ENCODE results near the gene SPTLC1. TPM values are rescaled to one million over a fixed set of nuclear protein-coding genes. Genes with fewer than 3 reads are reported as not detected.

Gene SPTLC1
- total and polyA plus RNA-seq, 2 of the 13 experiments (the other 11 are each of a cell fraction or from before 2014, with no cell fraction given), result 56.2 to 72.5 TPM

DNA sequence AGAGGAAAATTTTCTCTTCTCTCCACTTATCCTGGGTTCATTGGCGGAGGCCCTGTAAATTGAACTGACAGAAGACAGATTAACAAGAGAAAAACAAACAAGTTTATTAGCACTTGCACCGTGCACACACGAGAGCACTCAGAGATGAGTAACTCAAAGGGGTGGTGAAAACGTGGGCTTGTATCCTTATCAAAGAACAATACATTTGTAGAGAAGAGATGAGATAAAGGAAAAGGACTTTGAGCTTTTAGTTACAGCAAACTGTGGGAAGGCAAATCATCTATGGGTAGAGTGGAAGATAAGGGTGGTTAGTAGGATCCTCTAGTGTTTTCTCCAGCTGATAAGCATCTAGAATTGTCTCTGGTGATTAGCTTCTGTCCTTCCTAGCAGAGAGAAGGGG, 120.8 kb downstream of the SPTLC1 start (continued):
- TF ChIP-seq, protein P1, sequence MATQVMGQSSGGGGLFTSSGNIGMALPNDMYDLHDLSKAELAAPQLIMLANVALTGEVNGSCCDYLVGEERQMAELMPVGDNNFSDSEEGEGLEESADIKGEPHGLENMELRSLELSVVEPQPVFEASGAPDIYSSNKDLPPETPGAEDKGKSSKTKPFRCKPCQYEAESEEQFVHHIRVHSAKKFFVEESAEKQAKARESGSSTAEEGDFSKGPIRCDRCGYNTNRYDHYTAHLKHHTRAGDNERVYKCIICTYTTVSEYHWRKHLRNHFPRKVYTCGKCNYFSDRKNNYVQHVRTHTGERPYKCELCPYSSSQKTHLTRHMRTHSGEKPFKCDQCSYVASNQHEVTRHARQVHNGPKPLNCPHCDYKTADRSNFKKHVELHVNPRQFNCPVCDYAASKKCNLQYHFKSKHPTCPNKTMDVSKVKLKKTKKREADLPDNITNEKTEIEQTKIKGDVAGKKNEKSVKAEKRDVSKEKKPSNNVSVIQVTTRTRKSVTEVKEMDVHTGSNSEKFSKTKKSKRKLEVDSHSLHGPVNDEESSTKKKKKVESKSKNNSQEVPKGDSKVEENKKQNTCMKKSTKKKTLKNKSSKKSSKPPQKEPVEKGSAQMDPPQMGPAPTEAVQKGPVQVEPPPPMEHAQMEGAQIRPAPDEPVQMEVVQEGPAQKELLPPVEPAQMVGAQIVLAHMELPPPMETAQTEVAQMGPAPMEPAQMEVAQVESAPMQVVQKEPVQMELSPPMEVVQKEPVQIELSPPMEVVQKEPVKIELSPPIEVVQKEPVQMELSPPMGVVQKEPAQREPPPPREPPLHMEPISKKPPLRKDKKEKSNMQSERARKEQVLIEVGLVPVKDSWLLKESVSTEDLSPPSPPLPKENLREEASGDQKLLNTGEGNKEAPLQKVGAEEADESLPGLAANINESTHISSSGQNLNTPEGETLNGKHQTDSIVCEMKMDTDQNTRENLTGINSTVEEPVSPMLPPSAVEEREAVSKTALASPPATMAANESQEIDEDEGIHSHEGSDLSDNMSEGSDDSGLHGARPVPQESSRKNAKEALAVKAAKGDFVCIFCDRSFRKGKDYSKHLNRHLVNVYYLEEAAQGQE (IDR thresholded peaks at IDR 0.05; ENCODE audit: borderline replicate concordance in 1 of 2, low read depth in 1 of 2, low read length in 2 of 2), result no peak
- no peak for TF ChIP-seq WIZ (CRISPR knock-in tag; IDR thresholded peaks at IDR 0.05)
- peak; percentile 49; the same call in 1 of the 2 replicates for TF ChIP-seq TBX3 (IDR thresholded peaks at IDR 0.05; ENCODE audit: borderline replicate concordance)
- peak; percentile 59; the same call in 1 of the 2 replicates for TF ChIP-seq ZNF691 (CRISPR knock-in tag; IDR thresholded peaks at IDR 0.05; ENCODE audit: borderline replicate concordance, low read depth)
- peak; percentile 69 for TF ChIP-seq HNF4A (CRISPR knock-in tag; IDR thresholded peaks at IDR 0.05)
- TF ChIP-seq BCL6 (CRISPR knock-in tag; IDR thresholded peaks at IDR 0.05), result 0 out of 2 replicates have a peak, but pooled peaks have one; percentile 11
- TF ChIP-seq ETV6 (CRISPR knock-in tag; conservative IDR thresholded peaks at IDR 0.05), result no peak
- TF ChIP-seq SAP130 (CRISPR knock-in tag; IDR thresholded peaks at IDR 0.05; ENCODE audit: low read depth), result no peak
- peak; percentile 67; the same call in 1 of the 2 replicates for TF ChIP-seq BHLHE40 (IDR thresholded peaks at IDR 0.05; ENCODE audit: low read length)
- TF ChIP-seq ZNF749 (CRISPR knock-in tag; IDR thresholded peaks at IDR 0.05; ENCODE audit: borderline replicate concordance), result no peak
- no peak for TF ChIP-seq FOXP1 (IDR thresholded peaks at IDR 0.05)
- peak; percentile 48; the same call in 1 of the 2 replicates for TF ChIP-seq FOXP1 (CRISPR knock-in tag; IDR thresholded peaks at IDR 0.05)
- TF ChIP-seq, protein P2, sequence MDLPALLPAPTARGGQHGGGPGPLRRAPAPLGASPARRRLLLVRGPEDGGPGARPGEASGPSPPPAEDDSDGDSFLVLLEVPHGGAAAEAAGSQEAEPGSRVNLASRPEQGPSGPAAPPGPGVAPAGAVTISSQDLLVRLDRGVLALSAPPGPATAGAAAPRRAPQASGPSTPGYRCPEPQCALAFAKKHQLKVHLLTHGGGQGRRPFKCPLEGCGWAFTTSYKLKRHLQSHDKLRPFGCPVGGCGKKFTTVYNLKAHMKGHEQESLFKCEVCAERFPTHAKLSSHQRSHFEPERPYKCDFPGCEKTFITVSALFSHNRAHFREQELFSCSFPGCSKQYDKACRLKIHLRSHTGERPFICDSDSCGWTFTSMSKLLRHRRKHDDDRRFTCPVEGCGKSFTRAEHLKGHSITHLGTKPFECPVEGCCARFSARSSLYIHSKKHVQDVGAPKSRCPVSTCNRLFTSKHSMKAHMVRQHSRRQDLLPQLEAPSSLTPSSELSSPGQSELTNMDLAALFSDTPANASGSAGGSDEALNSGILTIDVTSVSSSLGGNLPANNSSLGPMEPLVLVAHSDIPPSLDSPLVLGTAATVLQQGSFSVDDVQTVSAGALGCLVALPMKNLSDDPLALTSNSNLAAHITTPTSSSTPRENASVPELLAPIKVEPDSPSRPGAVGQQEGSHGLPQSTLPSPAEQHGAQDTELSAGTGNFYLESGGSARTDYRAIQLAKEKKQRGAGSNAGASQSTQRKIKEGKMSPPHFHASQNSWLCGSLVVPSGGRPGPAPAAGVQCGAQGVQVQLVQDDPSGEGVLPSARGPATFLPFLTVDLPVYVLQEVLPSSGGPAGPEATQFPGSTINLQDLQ (CRISPR knock-in tag; IDR thresholded peaks at IDR 0.05), result no peak
- peak; percentile 28; the same call in 1 of the 2 replicates for TF ChIP-seq FOXA3 (CRISPR knock-in tag; IDR thresholded peaks at IDR 0.05)
- no peak for TF ChIP-seq PHF8 (CRISPR knock-in tag; IDR thresholded peaks at IDR 0.05)
